Articular chondrocyte of knee joint (primary cell): ENCODE data around the gene PRAMEF33. TPM values are rescaled to one million over a fixed set of nuclear protein-coding genes. Genes with fewer than 3 reads are reported as not detected.

Experiments
- small RNA-seq: library from RNA; depleted of rRNA; stranded (forward); fragments of <200 nt; gene quantifications from one replicate; pipeline ENCODE3, GENCODE V24; 2012
- total RNA-seq: library from RNA; depleted of rRNA; stranded (reverse); fragments of >200 nt; gene quantifications from 2 replicates; pipeline ENCODE4 v1.2.3, GENCODE V29; 2012

PRAMEF33 gene
- total RNA-seq: not detected in 2 replicates

DNA sequence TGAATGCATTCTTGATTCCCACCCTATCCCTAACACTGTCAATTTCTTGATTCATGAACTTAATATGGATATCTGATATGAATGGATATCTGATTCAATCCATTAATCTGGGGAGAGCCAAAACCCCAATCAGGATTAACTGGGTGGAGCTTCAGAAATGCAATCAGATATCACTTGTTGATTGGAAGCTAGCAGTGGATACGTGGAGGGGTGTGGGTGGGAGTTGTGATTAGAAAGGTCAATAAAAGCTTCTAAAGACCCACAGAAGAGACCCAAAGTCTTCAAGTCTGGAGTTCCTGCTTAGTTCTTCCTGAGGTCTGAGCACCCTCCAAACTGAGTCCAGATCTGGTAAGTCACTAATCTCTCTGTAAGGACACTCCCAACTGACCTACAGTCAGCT is at the start of gene PRAMEF33:
Gene PRAMEF33, plus strand, starts transcription at position 301 of the 400 bp plus-strand sequence. CDS start 2,416 bp downstream, outside the sequence.

GRCh38 chr1:13253898-13254297 is 49.4 kb upstream of the PRAMEF33 start, which contains the start of gene PRAMEF5:
Gene PRAMEF5 (plus strand): TSS chr1:13254198. CDS start chr1:13259269, 5,071 bp downstream.

GRCh38 chr1:13285037-13285436 is 18.3 kb upstream of the PRAMEF33 start, which contains the start of gene PRAMEF8:
Gene PRAMEF8 (minus strand): TSS chr1:13285137. CDS start chr1:13284091, 1,046 bp downstream.

DNA sequence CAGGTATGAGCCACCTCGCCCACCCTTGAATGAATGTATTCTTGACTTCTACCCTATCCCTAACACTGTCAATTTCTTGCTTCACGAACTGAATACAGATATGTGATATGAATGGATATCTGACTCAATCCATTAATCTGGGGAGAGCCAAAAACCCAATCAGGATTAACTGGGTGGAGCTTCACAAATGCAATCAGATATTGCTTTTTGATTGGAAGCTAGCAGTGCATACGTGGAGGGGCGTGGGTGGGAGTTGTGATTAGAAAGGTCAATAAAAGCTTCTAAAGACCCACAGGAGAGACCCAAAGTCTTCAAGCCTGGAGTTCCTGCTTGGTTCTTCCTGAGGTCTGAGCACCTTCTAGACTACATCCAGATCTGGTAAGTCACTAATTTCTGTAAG is 11.9 kb downstream of the PRAMEF33 start, which contains the start of gene PRAMEF15:
Gene PRAMEF15, plus strand, starts transcription at position 301 of the 400 bp plus-strand sequence. CDS start 2,827 bp downstream, outside the sequence.

GRCh38 chr1:13347034-13347433 is 43.7 kb downstream of the PRAMEF33 start, which contains the start of gene PRAMEF14:
Gene PRAMEF14 (minus strand): TSS chr1:13347134. CDS start chr1:13345314, 1,820 bp downstream.

Small RNA genes lying within 50 kb of the gene (small RNA-seq; reads per million reads assigned to genes)
- gene RNU6-771P: not detected

Other genes with a start within 250 kb of the PRAMEF33 start
- not detected in 2 replicates for gene PRAMEF27, start 247.0 kb upstream of the PRAMEF33 start, total RNA-seq
- not detected in 2 replicates for gene HNRNPCL3, start 242.8 kb upstream of the PRAMEF33 start, total RNA-seq
- gene PRAMEF25, start 232.8 kb upstream of the PRAMEF33 start, total RNA-seq: not detected in 2 replicates
- not detected in 2 replicates for gene HNRNPCL2, start 186.7 kb upstream of the PRAMEF33 start, total RNA-seq
- gene PRAMEF26, start 147.5 kb upstream of the PRAMEF33 start, total RNA-seq: not detected in 2 replicates
- gene HNRNPCL4, start 137.9 kb upstream of the PRAMEF33 start, total RNA-seq: not detected in 2 replicates
- gene PRAMEF9, start 131.7 kb upstream of the PRAMEF33 start, total RNA-seq: not detected in 2 replicates
- not detected in 2 replicates for gene PRAMEF13, start 102.1 kb upstream of the PRAMEF33 start, total RNA-seq
- not detected in 2 replicates for gene PRAMEF18, start 77.4 kb upstream of the PRAMEF33 start, total RNA-seq
- not detected in 2 replicates for gene PRAMEF5, start 49.3 kb upstream of the PRAMEF33 start, total RNA-seq
- gene PRAMEF8, start 18.4 kb upstream of the PRAMEF33 start, total RNA-seq: not detected in 2 replicates
- gene PRAMEF15, start 12.0 kb downstream of the PRAMEF33 start, total RNA-seq: not detected in 2 replicates
- not detected in 2 replicates for gene PRAMEF14, start 43.6 kb downstream of the PRAMEF33 start, total RNA-seq
- gene PRAMEF19, start 68.4 kb downstream of the PRAMEF33 start, total RNA-seq: not detected in 2 replicates
- not detected in 2 replicates for gene PRAMEF17, start 86.1 kb downstream of the PRAMEF33 start, total RNA-seq
- not detected in 2 replicates for gene PRAMEF20, start 106.9 kb downstream of the PRAMEF33 start, total RNA-seq
- not detected in 2 replicates for gene LRRC38, start 210.5 kb downstream of the PRAMEF33 start, total RNA-seq